B cell (primary cell): ENCODE measurements around the gene OR1M1. TPM values are rescaled to one million over a fixed set of nuclear protein-coding genes. Genes with fewer than 3 reads are reported as not detected.

Source experiments
- ATAC-seq: fragments of 200-7000 bp; cut with Tn5 transposase; one replicate; pipeline ENCODE4 v1.10.0; 2021; ENCODE audit warnings: low read depth, mild to moderate bottlenecking, moderate number of reproducible peaks, moderate library complexity
- CTCF ChIA-PET: fragments of 350-600 bp; sonication (Branson Sonifier 250); formaldehyde crosslinking; loops from one replicate; lab custom pipeline; 2021; ENCODE audit warnings: antibody characterized with exemption, inconsistent platforms; lab: Charles Lee
- POLR2A ChIA-PET: fragments of 350-600 bp; sonication (Branson Sonifier 250); formaldehyde crosslinking; loops from one replicate; lab custom pipeline; 2021; ENCODE audit warnings: antibody characterized with exemption; lab: Charles Lee
- DNase-seq: peaks from one replicate; pipeline ENCODE4 v3.0.0; 2013
- H2AFZ ChIP-seq: 2 replicates; pipeline ENCODE4 v1.6.1; 2012; ENCODE audit warnings: mild to moderate bottlenecking, low read depth, low read length; ENCODE audit not compliant: insufficient read depth, poor library complexity, severe bottlenecking
- H3K27ac ChIP-seq, 2 donors: 1 replicate in 1 of 2; 2 replicates in 1 of 2; pipeline ENCODE4 v1.5.1; 2012 to 2013; ENCODE audit warnings: low read length in 2 of 2, mild to moderate bottlenecking in 2 of 2, moderate library complexity in 1 of 2
- H3K27me3 ChIP-seq, 4 experiments: fragments of 200-600 bp in 1 of 4; sonication (generic) in 1 of 4; replicated peaks in 1 of 4; 1 replicate in 2 of 4; 2 replicates in 2 of 4; pipeline versions ENCODE4 v1.6.1 to v1.7.0; 2013 to 2016; ENCODE audit warnings: low read length in 3 of 4, mild to moderate bottlenecking in 2 of 4, mixed read lengths in 1 of 4, moderate library complexity in 1 of 4; ENCODE audit not compliant: insufficient read depth in 4 of 4, control insufficient read depth in 3 of 4; ENCODE audit errors: control extremely low read depth in 1 of 4
- H3K36me3 ChIP-seq, 2 experiments: replicated peaks in 1 of 2; 1 replicate in 1 of 2; 2 replicates in 1 of 2; pipeline versions ENCODE4 v1.6.1 to v1.7.1; 2013; ENCODE audit warnings: low read length in 1 of 2; ENCODE audit not compliant: insufficient read depth in 2 of 2, control insufficient read depth in 1 of 2; ENCODE audit errors: control extremely low read depth in 1 of 2, extremely low read depth in 1 of 2
- H3K4me1 ChIP-seq, 2 donors: fragments of 200-600 bp in 1 of 2; sonication (generic) in 1 of 2; 1 replicate in 1 of 2; 2 replicates in 1 of 2; pipeline versions ENCODE4 v1.5.1 to v1.6.1; 2013 to 2017; ENCODE audit warnings: low read length in 2 of 2; ENCODE audit not compliant: control insufficient read depth in 2 of 2, insufficient read depth in 2 of 2
- H3K4me2 ChIP-seq: replicated peaks from 2 replicates; pipeline ENCODE3; 2012; ENCODE audit warnings: mild to moderate bottlenecking, low read depth, low read length; ENCODE audit not compliant: poor library complexity, severe bottlenecking
- H3K4me3 ChIP-seq, 5 experiments: fragments of 200-600 bp in 1 of 5; sonication (generic) in 1 of 5; 1 replicate in 3 of 5; 2 replicates in 2 of 5; pipeline versions ENCODE4 v1.5.1 to v1.7.0; 2011 to 2016; ENCODE audit warnings: low read length in 4 of 5, mild to moderate bottlenecking in 4 of 5, low read depth in 2 of 5, control low read depth in 1 of 5, moderate library complexity in 1 of 5; ENCODE audit not compliant: insufficient read depth in 1 of 5; ENCODE audit errors: control extremely low read depth in 1 of 5, extremely low read depth in 1 of 5
- H3K79me2 ChIP-seq: fragments of 200-600 bp; sonication (generic); one replicate; pipeline ENCODE4 v1.6.0; 2016; ENCODE audit warnings: low read length; ENCODE audit not compliant: control insufficient read depth, insufficient read depth
- H3K9ac ChIP-seq: fragments of 200-600 bp; sonication (generic); 2 replicates; pipeline ENCODE4 v1.6.1; 2017; ENCODE audit warnings: mild to moderate bottlenecking, low read length, moderate library complexity
- H3K9me3 ChIP-seq, 3 donors: one replicate each; pipeline versions ENCODE4 v1.6.1 to v1.7.1; 2013; ENCODE audit warnings: low read length in 2 of 3; ENCODE audit not compliant: control insufficient read depth in 2 of 3, insufficient read depth in 1 of 3; ENCODE audit errors: control extremely low read depth in 1 of 3
- H4K20me1 ChIP-seq: 2 replicates; pipeline ENCODE4 v1.6.0; 2012; ENCODE audit warnings: mild to moderate bottlenecking, low read length; ENCODE audit not compliant: insufficient read depth, control insufficient read depth, poor library complexity, severe bottlenecking
- H3K27ac Mint-ChIP-seq: one replicate; pipeline ENCODE4 v1.8.0; 2021; ENCODE audit warnings: mixed read lengths
- H3K27me3 Mint-ChIP-seq: one replicate; pipeline ENCODE4 v1.8.0; 2021; ENCODE audit warnings: mixed read lengths
- H3K4me1 Mint-ChIP-seq: one replicate; pipeline ENCODE4 v1.8.0; 2021; ENCODE audit warnings: mixed read lengths
- H3K4me3 Mint-ChIP-seq: one replicate; pipeline ENCODE4 v1.8.0; 2021; ENCODE audit warnings: mixed read lengths
- H3K9me3 Mint-ChIP-seq: one replicate; pipeline ENCODE4 v1.8.0; 2022; ENCODE audit warnings: mixed read lengths; ENCODE audit not compliant: insufficient read depth
- EZH2 ChIP-seq: IDR thresholded peaks from 2 replicates; pipeline ENCODE4 v1.6.1; 2012; ENCODE audit warnings: borderline replicate concordance, low read depth, mild to moderate bottlenecking, moderate library complexity, low read length; ENCODE audit not compliant: insufficient read depth, poor library complexity, severe bottlenecking
- WGBS: methylation state at CpG from one replicate; pipeline ENCODE4 v1.1.5; 2013; ENCODE audit warnings: missing lambda C conversion rate; ENCODE audit not compliant: insufficient coverage; 5-methylcytosine and 5-hydroxymethylcytosine counted together
- intact Hi-C: fragments of 100-400 bp; cut with micrococcal nuclease; formaldehyde crosslinking; loops from one replicate; pipeline ENCODE4 v1.10.0; 2022
- polyA plus RNA-seq: library from polyadenylated mRNA; depleted of rRNA; stranded (reverse); fragments of >200 nt; gene quantifications from 2 replicates; pipeline ENCODE4 v1.2.3, GENCODE V29; 2012
- total RNA-seq, 2 donors: library from RNA; stranded (reverse); fragments of 120-200 nt in 1 of 2; gene quantifications; 1 replicate in 1 of 2; 2 replicates in 1 of 2; pipeline versions ENCODE4 v1.2.3 to v1.2.4, GENCODE V29; 2013 to 2022
- TF ChIP-seq, protein P1 (sequence below): fragments of 200-600 bp; IDR thresholded peaks from one replicate; pipeline ENCODE4 v1.8.0; 2022; ENCODE audit warnings: antibody characterized with exemption, mild to moderate bottlenecking

OR1M1 gene
- total and polyA plus RNA-seq, 2 donors (not counting 1 experiment from before 2014, with no cell fraction given), result not detected

DNA sequence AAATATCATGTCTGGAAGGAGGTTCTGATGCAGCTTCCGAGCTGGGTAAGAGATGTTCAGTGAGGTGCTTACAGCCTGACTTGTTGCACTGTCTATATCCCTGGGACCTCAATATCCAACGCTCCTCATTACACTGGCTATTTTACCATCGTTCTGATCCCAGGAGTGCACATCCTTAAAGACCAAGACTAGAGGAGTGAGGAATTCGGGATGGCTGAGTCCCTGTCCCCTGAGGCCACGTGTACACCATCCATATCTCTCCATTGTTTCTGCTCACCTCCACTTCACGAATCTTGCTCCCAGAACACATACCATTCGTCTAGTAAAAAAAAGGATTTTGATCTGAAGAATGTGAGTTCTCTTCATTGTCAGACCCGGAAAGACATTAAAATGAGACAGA lies 20.5 kb downstream of the OR1M1 start, which contains the start of gene OR7G2:
Gene OR7G2 (minus strand): TSS at position 101 of the 400 bp plus-strand sequence. CDS start 4,232 bp downstream, outside the sequence.
- ATAC-seq (no peak), DNase-seq (no peak)
- Mint-ChIP-seq H3K9me3 (no peaks in the 10 kb centered on the region), H3K27me3 (peaks cover 26% of the 10 kb centered on the region), H3K4me3 (no peak within 1 kb of the TSS), H3K27ac (no peak within 1 kb of the TSS), H3K4me1 (no peaks in the 10 kb centered on the region)
- no peaks in the 10 kb centered on the region for H3K4me1 ChIP-seq
- no peak within 1 kb of the TSS for H3K27ac ChIP-seq
- no peak within 1 kb of the TSS for H3K9ac ChIP-seq
- H3K27me3 ChIP-seq, result no peaks in the 10 kb centered on the region
- CTCF ChIA-PET, result interaction anchor here (0.7 kb wide), 1 partner anchor 11 kb away, joined by 3 read pairs; no protein-coding TSS in a partner anchor
- H3K79me2 ChIP-seq, result no peaks in the 10 kb centered on the region
- POLR2A ChIA-PET, result no interaction called here
- intact Hi-C loops, result no loop called here
- H3K4me2 ChIP-seq, result no peak within 1 kb of the TSS
- no peaks in the 10 kb centered on the region for H4K20me1 ChIP-seq
- H3K36me3 ChIP-seq, result no peaks in the 10 kb centered on the region
- WGBS, result 75% methylated on average over 1 of the region's 8 CpGs
- no peak for TF ChIP-seq EZH2
- TF ChIP-seq, protein P1, sequence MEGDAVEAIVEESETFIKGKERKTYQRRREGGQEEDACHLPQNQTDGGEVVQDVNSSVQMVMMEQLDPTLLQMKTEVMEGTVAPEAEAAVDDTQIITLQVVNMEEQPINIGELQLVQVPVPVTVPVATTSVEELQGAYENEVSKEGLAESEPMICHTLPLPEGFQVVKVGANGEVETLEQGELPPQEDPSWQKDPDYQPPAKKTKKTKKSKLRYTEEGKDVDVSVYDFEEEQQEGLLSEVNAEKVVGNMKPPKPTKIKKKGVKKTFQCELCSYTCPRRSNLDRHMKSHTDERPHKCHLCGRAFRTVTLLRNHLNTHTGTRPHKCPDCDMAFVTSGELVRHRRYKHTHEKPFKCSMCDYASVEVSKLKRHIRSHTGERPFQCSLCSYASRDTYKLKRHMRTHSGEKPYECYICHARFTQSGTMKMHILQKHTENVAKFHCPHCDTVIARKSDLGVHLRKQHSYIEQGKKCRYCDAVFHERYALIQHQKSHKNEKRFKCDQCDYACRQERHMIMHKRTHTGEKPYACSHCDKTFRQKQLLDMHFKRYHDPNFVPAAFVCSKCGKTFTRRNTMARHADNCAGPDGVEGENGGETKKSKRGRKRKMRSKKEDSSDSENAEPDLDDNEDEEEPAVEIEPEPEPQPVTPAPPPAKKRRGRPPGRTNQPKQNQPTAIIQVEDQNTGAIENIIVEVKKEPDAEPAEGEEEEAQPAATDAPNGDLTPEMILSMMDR, result no peak
- no peak within 1 kb of the TSS for H2AFZ ChIP-seq
- H3K9me3 ChIP-seq, result peaks cover 0 to 4% (median 0%) of the 10 kb centered on the region in 3 donors
- no peak within 1 kb of the TSS for H3K4me3 ChIP-seq

DNA sequence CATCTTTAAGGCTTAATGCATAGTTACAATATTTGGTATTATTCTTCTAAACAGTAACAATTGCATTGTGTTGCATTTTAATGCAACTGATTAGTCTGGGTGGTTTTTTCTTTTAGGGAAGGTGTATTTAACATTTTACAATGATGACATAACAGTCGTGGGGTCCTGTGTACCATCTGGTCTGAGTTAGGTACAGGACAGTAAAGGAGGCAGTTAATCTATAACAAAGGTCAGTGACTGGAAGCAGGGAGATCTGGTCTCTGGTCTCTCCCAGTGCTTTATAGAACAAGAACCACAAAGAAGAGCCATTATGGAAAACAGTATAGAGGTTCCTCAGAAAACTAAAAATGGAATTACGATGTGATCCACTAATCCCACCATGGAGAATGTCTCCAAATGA lies 23.1 kb downstream of the OR1M1 start:
- Histone ChIP-seq H3K9me3 (peaks cover 0 to 4% (median 0%) of the 10 kb centered on the region in 3 donors), H3K4me2 (no peak overlapping the region), H3K36me3 (no peaks in the 10 kb centered on the region), H3K4me1 (no peaks in the 10 kb centered on the region), H3K79me2 (no peaks in the 10 kb centered on the region), H3K27ac (no peak overlapping the region), H4K20me1 (no peaks in the 10 kb centered on the region), H2AFZ (no peak overlapping the region), H3K27me3 (no peaks in the 10 kb centered on the region), H3K4me3 (no peak overlapping the region), H3K9ac (no peak overlapping the region)
- H3K4me3 Mint-ChIP-seq, result no peak overlapping the region
- no peak for TF ChIP-seq EZH2
- TF ChIP-seq, protein P1, result no peak
- H3K9me3 Mint-ChIP-seq, result no peaks in the 10 kb centered on the region
- ChIA-PET CTCF (no interaction called here), POLR2A (no interaction called here)
- H3K27me3 Mint-ChIP-seq, result peaks cover 20% of the 10 kb centered on the region
- H3K4me1 Mint-ChIP-seq, result no peaks in the 10 kb centered on the region
- DNase-seq (no peak), ATAC-seq (no peak)
- H3K27ac Mint-ChIP-seq, result no peak overlapping the region
- WGBS, result 66% methylated on average over 2 of the region's 2 CpGs
- intact Hi-C loops, result no loop called here
